ENCODE data around the gene ENKD1. TPM values are rescaled to one million over a fixed set of nuclear protein-coding genes. Genes with fewer than 3 reads are reported as not detected.

The ENKD1 gene
- total and polyA plus RNA-seq, 2 of the 13 experiments (the other 11 are each of a cell fraction or from before 2014, with no cell fraction given) = 10.8 to 20.8 TPM

DNA sequence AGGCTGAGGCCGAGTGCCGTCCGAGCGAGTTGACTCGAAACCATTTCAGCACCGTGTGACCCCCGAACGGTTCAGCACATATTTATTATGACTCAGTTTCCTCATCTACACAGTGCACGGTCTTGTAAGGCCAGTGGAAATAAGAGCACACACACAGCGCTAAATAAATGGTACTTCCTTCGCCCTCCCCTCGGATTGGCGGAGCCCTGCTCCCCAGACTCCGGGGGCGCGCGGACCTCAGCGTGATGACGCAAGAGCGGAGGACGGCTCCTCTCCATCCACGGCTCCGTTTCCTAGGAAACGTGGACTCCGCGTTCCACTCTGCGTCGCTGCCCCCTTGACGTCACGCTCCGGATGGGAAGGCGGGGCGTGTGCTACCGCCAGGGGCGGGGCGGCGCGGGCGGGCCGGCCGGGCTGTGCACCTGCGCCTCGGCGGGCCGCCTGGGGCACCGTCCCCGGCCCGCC, 6.0 kb downstream of the ENKD1 start, which contains the start of gene PARD6A (continued):
- TF ChIP-seq, protein P1, sequence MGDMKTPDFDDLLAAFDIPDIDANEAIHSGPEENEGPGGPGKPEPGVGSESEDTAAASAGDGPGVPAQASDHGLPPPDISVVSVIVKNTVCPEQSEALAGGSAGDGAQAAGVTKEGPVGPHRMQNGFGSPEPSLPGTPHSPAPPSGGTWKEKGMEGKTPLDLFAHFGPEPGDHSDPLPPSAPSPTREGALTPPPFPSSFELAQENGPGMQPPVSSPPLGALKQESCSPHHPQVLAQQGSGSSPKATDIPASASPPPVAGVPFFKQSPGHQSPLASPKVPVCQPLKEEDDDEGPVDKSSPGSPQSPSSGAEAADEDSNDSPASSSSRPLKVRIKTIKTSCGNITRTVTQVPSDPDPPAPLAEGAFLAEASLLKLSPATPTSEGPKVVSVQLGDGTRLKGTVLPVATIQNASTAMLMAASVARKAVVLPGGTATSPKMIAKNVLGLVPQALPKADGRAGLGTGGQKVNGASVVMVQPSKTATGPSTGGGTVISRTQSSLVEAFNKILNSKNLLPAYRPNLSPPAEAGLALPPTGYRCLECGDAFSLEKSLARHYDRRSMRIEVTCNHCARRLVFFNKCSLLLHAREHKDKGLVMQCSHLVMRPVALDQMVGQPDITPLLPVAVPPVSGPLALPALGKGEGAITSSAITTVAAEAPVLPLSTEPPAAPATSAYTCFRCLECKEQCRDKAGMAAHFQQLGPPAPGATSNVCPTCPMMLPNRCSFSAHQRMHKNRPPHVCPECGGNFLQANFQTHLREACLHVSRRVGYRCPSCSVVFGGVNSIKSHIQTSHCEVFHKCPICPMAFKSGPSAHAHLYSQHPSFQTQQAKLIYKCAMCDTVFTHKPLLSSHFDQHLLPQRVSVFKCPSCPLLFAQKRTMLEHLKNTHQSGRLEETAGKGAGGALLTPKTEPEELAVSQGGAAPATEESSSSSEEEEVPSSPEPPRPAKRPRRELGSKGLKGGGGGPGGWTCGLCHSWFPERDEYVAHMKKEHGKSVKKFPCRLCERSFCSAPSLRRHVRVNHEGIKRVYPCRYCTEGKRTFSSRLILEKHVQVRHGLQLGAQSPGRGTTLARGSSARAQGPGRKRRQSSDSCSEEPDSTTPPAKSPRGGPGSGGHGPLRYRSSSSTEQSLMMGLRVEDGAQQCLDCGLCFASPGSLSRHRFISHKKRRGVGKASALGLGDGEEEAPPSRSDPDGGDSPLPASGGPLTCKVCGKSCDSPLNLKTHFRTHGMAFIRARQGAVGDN (CRISPR knock-in tag; IDR thresholded peaks at IDR 0.05) = peak; percentile 27; the same call in 1 of the 2 replicates
- peak; percentile 23; the same call in 1 of the 2 replicates for TF ChIP-seq AHR (CRISPR knock-in tag; IDR thresholded peaks at IDR 0.05)
- peak; percentile 39; the same call in 1 of the 2 replicates for TF ChIP-seq MAZ (IDR thresholded peaks at IDR 0.05; ENCODE audit: borderline replicate concordance, low read depth, low read length)
- TF ChIP-seq MAZ (CRISPR knock-in tag; IDR thresholded peaks at IDR 0.05; ENCODE audit: low read depth) = peak; percentile 48; the same call in 1 of the 2 replicates
- no peak for TF ChIP-seq MTF2 (CRISPR knock-in tag; IDR thresholded peaks at IDR 0.05; ENCODE audit: borderline replicate concordance)
- TF ChIP-seq ZNF253 (CRISPR knock-in tag; IDR thresholded peaks at IDR 0.05; ENCODE audit: borderline replicate concordance) = peak; percentile 84; the same call in 1 of the 2 replicates
- TF ChIP-seq, protein P2, sequence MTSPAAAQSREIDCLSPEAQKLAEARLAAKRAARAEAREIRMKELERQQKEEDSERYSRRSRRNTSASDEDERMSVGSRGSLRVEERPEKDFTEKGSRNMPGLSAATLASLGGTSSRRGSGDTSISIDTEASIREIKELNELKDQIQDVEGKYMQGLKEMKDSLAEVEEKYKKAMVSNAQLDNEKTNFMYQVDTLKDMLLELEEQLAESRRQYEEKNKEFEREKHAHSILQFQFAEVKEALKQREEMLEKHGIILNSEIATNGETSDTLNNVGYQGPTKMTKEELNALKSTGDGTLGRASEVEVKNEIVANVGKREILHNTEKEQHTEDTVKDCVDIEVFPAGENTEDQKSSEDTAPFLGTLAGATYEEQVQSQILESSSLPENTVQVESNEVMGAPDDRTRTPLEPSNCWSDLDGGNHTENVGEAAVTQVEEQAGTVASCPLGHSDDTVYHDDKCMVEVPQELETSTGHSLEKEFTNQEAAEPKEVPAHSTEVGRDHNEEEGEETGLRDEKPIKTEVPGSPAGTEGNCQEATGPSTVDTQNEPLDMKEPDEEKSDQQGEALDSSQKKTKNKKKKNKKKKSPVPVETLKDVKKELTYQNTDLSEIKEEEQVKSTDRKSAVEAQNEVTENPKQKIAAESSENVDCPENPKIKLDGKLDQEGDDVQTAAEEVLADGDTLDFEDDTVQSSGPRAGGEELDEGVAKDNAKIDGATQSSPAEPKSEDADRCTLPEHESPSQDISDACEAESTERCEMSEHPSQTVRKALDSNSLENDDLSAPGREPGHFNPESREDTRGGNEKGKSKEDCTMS (CRISPR knock-in tag; conservative IDR thresholded peaks at IDR 0.05) = no peak
- no peak; the same call in 1 of the 2 replicates for TF ChIP-seq KLF13 (CRISPR knock-in tag; IDR thresholded peaks at IDR 0.05)
- TF ChIP-seq LCORL (IDR thresholded peaks at IDR 0.05) = no peak
- no peak; the same call in 1 of the 2 replicates for TF ChIP-seq LCORL (CRISPR knock-in tag; IDR thresholded peaks at IDR 0.05)
- TF ChIP-seq, protein P3, sequence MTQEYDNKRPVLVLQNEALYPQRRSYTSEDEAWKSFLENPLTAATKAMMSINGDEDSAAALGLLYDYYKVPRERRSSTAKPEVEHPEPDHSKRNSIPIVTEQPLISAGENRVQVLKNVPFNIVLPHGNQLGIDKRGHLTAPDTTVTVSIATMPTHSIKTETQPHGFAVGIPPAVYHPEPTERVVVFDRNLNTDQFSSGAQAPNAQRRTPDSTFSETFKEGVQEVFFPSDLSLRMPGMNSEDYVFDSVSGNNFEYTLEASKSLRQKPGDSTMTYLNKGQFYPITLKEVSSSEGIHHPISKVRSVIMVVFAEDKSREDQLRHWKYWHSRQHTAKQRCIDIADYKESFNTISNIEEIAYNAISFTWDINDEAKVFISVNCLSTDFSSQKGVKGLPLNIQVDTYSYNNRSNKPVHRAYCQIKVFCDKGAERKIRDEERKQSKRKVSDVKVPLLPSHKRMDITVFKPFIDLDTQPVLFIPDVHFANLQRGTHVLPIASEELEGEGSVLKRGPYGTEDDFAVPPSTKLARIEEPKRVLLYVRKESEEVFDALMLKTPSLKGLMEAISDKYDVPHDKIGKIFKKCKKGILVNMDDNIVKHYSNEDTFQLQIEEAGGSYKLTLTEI (CRISPR knock-in tag; conservative IDR thresholded peaks at IDR 0.05) = no peak
- no peak for TF ChIP-seq HHEX (CRISPR knock-in tag; IDR thresholded peaks at IDR 0.05)
- peak; percentile 99 for TF ChIP-seq CEBPB (IDR thresholded peaks at IDR 0.05; ENCODE audit: borderline replicate concordance, low read depth, low read length)
- TF ChIP-seq ATF1 (CRISPR knock-in tag; IDR thresholded peaks at IDR 0.05) = no peak; the same call in 1 of the 2 replicates
- TF ChIP-seq ZNF879 (CRISPR knock-in tag; IDR thresholded peaks at IDR 0.05) = peak; percentile 48; the same call in 1 of the 2 replicates
- TF ChIP-seq, protein P4, sequence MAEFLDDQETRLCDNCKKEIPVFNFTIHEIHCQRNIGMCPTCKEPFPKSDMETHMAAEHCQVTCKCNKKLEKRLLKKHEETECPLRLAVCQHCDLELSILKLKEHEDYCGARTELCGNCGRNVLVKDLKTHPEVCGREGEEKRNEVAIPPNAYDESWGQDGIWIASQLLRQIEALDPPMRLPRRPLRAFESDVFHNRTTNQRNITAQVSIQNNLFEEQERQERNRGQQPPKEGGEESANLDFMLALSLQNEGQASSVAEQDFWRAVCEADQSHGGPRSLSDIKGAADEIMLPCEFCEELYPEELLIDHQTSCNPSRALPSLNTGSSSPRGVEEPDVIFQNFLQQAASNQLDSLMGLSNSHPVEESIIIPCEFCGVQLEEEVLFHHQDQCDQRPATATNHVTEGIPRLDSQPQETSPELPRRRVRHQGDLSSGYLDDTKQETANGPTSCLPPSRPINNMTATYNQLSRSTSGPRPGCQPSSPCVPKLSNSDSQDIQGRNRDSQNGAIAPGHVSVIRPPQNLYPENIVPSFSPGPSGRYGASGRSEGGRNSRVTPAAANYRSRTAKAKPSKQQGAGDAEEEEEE (CRISPR knock-in tag; IDR thresholded peaks at IDR 0.05; ENCODE audit: borderline replicate concordance) = no peak
- no peak for TF ChIP-seq ZBTB7A (CRISPR knock-in tag; IDR thresholded peaks at IDR 0.05)
- no peak for TF ChIP-seq ZNF101 (CRISPR knock-in tag; IDR thresholded peaks at IDR 0.05; ENCODE audit: borderline replicate concordance, low read depth)
- TF ChIP-seq ZNF552 (CRISPR knock-in tag; IDR thresholded peaks at IDR 0.05; ENCODE audit: borderline replicate concordance) = no peak
- TF ChIP-seq STAT5B (CRISPR knock-in tag; IDR thresholded peaks at IDR 0.05) = no peak
- TF ChIP-seq ZNF230 (CRISPR knock-in tag; IDR thresholded peaks at IDR 0.05) = no peak

Data from HepG2 (cell line).